Measurements from ENCODE around the gene HSPB8. TPM values are rescaled to one million over a fixed set of nuclear protein-coding genes. Genes with fewer than 3 reads are reported as not detected.

Gene HSPB8
- total RNA-seq, 1 donor from 2014 or later, result 150 TPM

Other genes with a start within 250 kb of the HSPB8 start
- gene SRRM4, start 197.4 kb upstream of the HSPB8 start, total RNA-seq, result 0.31 TPM
- 0.62 TPM for gene CCDC60, start 155.8 kb downstream of the HSPB8 start, total RNA-seq

All from tongue (tissue), 1 donor.